Stimulated activated naive CD8-positive, alpha-beta T cell treated with anti-CD3 and anti-CD28 coated beads, Interleukin-15, amount 100 ng/mL, for 72 hours (primary cell): ENCODE results near the gene INAFM2.

Experiments used
- ATAC-seq: fragments of 150-1000 bp; cut with Tn5 transposase; 2 replicates; pipeline ENCODE4 v1.10.0; 2021; ENCODE audit warnings: mild to moderate bottlenecking, moderate library complexity
- DNase-seq, 2 donors: peaks; one replicate each; pipeline ENCODE4 v3.0.0; 2021 to 2022
- H3K27ac Mint-ChIP-seq, 2 donors: one replicate each; pipeline ENCODE4 v1.8.0; 2022; ENCODE audit warnings: mild to moderate bottlenecking in 2 of 2, mixed read lengths in 2 of 2, moderate library complexity in 2 of 2
- H3K27me3 Mint-ChIP-seq: one replicate; pipeline ENCODE4 v1.8.0; 2022; ENCODE audit warnings: mixed read lengths
- H3K4me1 Mint-ChIP-seq: one replicate; pipeline ENCODE4 v1.8.0; 2022; ENCODE audit warnings: mild to moderate bottlenecking, mixed read lengths
- H3K4me3 Mint-ChIP-seq, 2 donors: one replicate each; pipeline ENCODE4 v1.8.0; 2022; ENCODE audit warnings: mild to moderate bottlenecking in 2 of 2, mixed read lengths in 2 of 2, moderate library complexity in 1 of 2
- H3K9me3 Mint-ChIP-seq, 2 donors: one replicate each; pipeline ENCODE4 v1.8.0; 2022; ENCODE audit warnings: mixed read lengths in 2 of 2

INAFM2 gene

DNA sequence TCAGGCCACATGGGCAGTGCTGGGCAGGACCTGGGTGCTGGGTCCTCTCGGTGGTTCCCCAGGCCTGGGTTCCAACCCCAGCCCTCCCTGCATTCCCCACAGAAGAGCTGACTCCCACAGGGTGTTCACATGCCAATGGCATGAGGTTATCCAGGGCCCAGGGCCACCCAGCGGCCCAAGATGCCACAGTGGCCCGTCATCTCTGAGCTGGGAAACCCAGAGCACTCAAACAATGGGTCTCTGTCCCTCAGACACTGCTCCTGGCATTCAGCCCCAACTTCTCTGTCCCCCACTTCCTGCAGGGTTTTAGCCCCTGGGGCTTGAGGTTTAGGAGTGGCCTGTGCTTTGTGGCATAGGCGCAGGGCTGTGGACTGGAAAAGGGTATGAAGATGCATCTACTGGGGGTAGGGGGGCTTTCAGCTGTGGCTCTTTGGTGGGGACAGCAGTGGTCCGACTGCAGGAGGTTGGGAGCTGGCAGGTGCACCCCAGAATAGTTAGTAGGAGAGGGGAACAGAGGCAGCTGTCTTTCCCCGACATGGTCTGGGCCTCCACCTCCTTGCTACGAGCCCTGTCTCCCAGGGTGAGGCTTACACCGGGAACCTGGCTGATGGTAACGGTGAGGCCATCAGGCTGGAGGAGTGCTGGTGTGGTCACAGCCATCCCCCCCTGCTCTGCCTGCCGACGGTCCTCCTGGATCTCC lies 15.6 kb downstream of the INAFM2 start:
- ATAC-seq (no peak), DNase-seq (no peak)
- Mint-ChIP-seq H3K4me3 (no peak overlapping the region), H3K4me1 (peaks cover 27% of the 10 kb centered on the region), H3K9me3 (no peaks in the 10 kb centered on the region), H3K27ac (no peak overlapping the region), H3K27me3 (no peaks in the 10 kb centered on the region)

DNA sequence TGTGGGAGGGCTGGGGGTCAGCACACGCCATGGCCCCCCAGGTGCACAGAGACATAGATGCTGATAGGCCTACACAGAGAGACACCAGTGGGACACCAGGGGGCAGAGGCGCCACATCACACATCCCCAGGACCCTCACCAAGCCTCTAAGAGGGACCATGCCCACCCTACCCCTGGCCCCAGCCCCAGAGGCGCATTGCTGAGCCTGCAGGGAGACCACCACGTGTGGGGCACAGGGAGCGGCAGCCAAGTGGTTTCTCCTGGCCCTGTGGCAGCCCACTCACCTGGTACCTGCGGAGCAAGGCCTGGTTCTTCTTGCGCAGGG lies 16.1 kb downstream of the INAFM2 start:
- Mint-ChIP-seq H3K27me3 (no peaks in the 10 kb centered on the region), H3K27ac (no peak overlapping the region), H3K4me1 (peaks cover 27% of the 10 kb centered on the region), H3K4me3 (no peak overlapping the region), H3K9me3 (no peaks in the 10 kb centered on the region)
- DNase-seq (no peak), ATAC-seq (no peak)

DNA sequence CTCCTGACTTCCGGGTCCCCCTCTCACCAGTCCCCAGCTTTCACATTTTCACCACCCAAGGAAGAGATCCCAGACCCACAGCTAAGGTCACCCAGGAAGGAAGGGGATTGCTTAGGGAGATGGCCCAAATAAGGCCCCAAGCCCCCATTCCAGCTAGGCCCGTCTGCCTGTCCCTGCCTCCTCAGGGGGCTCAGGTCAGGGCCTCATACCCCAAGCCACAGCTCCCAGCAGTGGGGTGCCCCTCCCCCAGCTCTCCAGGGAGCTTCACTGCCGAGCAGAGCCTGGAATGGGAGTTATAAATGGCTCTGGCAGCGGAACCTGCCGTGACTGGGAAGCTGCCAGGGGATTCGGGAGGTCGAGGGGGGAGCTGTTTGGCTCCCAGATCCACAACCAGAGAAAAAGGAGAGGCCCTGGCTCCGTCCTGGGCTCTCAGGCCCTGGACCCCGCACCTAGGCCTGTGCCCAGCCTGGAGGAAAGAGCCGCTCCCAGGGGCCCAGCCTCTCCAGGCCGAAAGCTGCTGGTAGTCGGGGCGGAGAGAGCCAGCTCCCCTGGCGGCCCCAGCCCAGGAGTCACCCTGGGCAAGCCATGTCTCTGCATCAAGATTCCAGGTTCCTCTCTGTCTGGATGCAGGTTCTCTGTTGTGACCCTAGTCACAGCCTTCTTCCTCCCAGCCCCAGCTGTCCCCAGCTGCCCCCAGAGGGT lies 16.7 kb downstream of the INAFM2 start:
- Mint-ChIP-seq H3K27me3 (no peaks in the 10 kb centered on the region), H3K4me3 (no peak overlapping the region), H3K4me1 (peaks cover 23% of the 10 kb centered on the region), H3K9me3 (no peaks in the 10 kb centered on the region), H3K27ac (peak overlapping the region in 1 of 2 donors; percentile 43)
- ATAC-seq (no peak), DNase-seq (no peak)

DNA sequence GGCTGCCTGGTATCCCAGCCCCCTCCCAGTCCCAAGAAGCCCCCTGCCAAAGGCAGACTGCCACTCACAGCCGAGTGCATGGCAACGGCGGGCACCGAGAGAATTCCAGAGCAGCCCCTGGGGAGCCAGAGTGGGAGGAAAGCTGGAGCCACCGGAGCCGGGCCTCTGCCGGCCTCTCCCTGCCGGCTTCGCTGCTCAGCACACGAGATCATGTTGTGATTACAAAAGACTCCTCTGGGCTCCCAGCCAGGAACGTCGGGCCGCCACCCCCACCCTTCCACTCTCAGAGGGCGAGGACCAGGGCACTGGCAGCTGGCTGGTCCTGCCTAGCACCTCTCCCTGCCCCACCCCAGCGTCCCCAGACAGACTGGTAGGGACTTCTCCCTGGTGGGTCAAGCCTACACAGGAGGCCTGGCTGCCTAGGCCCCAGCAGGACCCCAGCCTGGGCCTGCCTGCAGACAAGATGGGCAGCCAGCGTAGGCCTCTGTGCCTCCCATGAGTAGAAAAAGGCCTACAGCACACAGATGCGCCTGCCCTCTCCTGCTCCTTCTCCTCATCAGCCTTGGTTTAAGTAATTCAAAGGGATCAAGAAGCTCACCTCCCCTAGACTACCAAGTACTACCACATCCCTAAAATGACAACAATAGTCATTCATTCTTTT lies 17.4 kb downstream of the INAFM2 start, which contains the start of gene CCDC9B:
Gene CCDC9B (minus strand): TSS at position 200 of the 661 bp plus-strand sequence. CDS start 120 bp downstream, at position 80.
- H3K4me3 Mint-ChIP-seq, result no peak within 1 kb of the TSS
- no peaks in the 10 kb centered on the region for H3K9me3 Mint-ChIP-seq
- H3K4me1 Mint-ChIP-seq, result peaks cover 20% of the 10 kb centered on the region
- ATAC-seq (no peak), DNase-seq (no peak)
- no peaks in the 10 kb centered on the region for H3K27me3 Mint-ChIP-seq
- peak within 1 kb of the TSS in 1 of 2 donors; percentile 43 for H3K27ac Mint-ChIP-seq

DNA sequence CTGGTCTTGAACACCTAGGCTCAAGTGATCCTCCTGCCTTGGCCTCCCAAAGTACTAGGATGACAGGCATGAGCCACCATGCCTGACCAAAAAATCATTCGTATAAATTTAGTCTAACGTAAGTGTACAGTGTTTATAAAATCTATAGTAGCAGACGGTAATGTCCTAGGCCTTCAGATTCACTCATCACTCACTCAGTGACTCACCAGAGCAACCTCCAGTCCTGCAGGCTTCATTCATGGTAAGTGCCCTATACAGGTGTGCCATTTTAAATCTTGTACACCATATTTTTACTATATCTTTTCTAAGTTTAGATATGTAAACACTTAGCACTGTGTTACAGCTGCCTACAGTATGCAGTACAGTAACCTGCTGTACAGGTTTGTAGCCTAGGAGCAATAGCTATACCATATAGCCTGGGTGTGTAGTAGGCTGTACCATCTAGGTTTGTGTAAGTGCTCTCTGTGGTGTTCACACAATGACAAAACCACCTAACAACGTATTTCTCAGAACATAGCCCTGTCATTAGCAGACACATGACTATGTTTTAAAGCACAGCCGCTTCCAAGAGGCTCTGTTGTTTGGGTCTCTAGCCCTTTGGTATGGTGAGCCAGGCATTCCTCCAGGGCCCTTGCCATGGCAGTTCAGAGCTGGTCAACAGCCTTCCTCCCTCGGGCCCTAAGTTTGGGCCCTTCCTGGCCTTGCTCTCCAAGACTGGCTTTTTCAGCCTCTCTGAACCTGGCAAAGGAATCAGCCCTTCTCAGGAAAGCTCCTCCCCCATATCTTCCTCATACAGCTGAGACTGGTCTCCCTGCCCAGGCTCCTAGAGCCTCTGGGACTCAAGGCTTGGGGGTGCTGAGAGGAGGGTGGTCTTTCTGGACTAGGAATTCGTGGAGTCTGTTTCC lies 19.2 kb downstream of the INAFM2 start:
- DNase-seq, result no peak
- Mint-ChIP-seq H3K27ac (no peak overlapping the region), H3K9me3 (no peaks in the 10 kb centered on the region), H3K4me1 (peaks cover 13% of the 10 kb centered on the region), H3K27me3 (no peaks in the 10 kb centered on the region), H3K4me3 (no peak overlapping the region)
- ATAC-seq, result no peak

DNA sequence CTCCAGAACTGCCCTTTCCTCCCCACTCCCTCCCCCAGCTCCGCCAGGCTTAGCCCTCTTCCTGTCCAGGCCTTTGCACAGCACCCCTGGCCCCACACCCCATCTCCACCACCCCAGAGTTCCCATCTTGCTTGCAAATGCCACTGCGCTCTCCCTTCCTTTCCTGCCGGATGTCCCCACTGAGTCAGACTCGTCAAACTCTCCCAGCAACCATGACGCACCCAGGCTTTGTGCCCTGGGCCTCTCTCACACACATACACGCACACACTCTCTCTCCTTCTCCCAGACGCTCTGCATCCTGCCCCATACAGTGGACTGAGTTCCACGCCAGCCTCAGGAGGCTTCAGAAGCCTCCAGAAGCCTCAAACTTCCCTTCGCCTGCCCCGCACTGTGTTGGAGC lies 20.0 kb downstream of the INAFM2 start:
- DNase-seq, result no peak
- Mint-ChIP-seq H3K4me1 (peaks cover 6% of the 10 kb centered on the region), H3K4me3 (no peak overlapping the region), H3K27ac (no peak overlapping the region), H3K9me3 (no peaks in the 10 kb centered on the region), H3K27me3 (no peaks in the 10 kb centered on the region)
- ATAC-seq, result no peak

DNA sequence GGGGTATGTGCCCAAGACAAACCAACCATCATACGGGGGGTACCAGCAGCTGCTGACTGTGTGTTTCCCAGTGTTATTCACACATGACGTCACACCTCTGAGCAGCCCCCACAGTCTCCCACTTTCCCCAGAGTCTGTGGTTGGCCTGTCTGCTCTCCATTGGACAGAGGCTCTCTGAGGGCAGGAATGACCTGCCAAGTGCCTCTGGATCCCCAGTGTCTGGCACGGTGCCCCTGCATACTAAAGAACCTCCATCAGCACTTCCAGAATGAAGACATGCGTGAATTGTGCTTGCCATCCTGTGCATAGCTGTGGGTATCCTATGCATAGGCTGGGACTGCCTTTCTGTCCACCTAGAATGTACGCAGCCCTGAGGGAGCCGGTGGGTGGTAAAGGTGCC lies 20.7 kb downstream of the INAFM2 start:
- H3K27me3 Mint-ChIP-seq, result no peaks in the 10 kb centered on the region
- peaks cover 6% of the 10 kb centered on the region for H3K4me1 Mint-ChIP-seq
- no peaks in the 10 kb centered on the region for H3K9me3 Mint-ChIP-seq
- no peak overlapping the region for H3K4me3 Mint-ChIP-seq
- DNase-seq (no peak), ATAC-seq (no peak)
- no peak overlapping the region for H3K27ac Mint-ChIP-seq

DNA sequence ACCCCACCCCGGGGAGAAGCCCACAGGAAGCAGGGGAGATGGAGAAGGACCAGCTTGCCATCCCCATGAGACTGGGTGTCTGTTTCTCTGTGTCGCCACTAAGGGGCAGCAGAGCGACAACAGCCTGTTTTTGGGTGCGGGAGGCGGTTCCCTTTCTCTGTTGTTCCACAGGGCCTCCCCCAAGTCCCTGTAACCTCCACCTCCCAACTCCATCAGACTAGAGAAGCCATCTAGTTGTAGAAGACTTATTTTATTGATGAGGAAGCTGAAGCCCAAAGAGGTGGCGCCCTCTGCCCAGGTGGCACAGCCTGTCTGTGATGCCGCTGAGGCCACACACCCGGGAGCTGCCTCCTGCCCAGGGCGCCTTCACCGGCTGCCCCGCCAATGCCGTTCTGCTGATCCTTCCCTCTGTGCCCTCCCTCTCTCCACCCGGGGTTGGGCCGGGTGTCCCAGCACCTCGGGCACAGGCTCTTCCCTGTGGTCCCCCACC lies 21.2 kb downstream of the INAFM2 start:
- DNase-seq, result peak; percentile 59 to 72
- no peak overlapping the region for H3K4me3 Mint-ChIP-seq

DNA sequence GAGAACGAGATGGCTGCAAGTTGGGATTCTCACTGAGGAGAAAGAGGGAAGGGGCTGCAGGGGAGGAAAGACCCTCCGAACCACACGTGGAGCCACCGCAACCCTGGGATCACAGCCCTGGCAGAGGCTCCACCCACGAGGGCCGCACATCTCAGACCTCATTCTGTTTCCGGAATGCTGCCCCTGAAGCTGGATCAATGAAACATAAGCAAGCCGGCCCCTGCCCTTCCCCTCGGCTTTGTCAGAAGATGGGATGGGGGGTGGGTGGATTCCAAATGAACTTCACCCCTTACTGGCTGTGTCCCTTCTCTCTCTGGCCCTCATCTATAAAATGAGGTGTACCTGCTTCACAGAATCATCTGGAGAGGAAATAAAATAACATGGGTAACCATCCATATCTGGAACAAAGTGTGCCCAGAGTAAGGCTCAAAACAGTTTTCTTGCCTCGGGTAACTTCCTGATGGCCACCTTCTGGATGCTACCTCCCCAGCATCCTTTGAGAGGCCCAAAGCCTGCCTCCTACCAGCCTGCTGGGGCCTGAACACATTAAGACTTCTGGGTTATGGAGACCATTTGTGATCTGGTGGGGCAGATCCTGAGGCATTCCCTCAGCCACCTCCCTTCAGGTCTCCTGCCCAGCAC lies 21.9 kb downstream of the INAFM2 start:
- H3K9me3 Mint-ChIP-seq, result no peaks in the 10 kb centered on the region
- H3K4me3 Mint-ChIP-seq, result no peak overlapping the region
- H3K27ac Mint-ChIP-seq, result no peak overlapping the region
- H3K4me1 Mint-ChIP-seq, result peaks cover 6% of the 10 kb centered on the region
- no peak for DNase-seq
- no peaks in the 10 kb centered on the region for H3K27me3 Mint-ChIP-seq
- no peak for ATAC-seq

More for the DNA sequence above, 21.2 kb downstream of the INAFM2 start:
- no peaks in the 10 kb centered on the region for H3K9me3 Mint-ChIP-seq
- ATAC-seq, result peak; percentile 77
- H3K4me1 Mint-ChIP-seq, result peaks cover 6% of the 10 kb centered on the region
- no peaks in the 10 kb centered on the region for H3K27me3 Mint-ChIP-seq
- no peak overlapping the region for H3K27ac Mint-ChIP-seq

DNA sequence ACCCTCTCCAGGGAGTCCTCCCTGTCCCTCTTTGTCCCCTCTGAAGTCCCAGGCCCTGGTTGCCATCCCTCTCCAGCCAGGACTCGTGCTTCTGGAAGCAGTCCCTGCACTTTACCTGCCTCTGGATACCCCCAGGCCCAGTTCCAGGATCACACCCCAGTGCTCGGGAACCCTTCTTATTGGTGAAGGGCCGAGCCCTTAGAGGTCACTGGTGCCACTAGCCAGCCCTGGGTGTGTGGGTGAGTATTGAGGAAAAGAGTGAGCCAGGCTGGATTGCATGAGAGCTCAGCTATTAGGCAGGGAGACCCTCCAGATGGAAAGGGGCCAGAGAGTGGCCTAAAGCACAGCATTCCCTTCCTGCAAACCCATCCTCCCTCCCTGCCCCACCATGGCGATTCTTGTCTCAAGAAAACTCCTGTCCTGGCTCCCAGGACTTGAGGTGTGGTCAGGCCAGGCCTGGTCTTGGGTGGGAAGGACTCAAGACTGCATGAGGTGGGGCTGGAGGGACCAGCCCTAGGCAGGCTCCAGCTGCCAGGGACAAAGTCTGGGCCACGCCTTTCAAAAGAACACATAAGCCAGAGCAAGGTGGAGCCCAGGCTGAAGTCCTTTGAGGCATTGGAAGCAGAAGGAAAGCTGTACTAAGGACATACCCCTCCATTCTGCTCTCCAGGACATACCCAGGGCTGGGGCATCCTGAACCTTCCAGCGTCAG lies 22.5 kb downstream of the INAFM2 start:
- Mint-ChIP-seq H3K27me3 (no peaks in the 10 kb centered on the region), H3K4me1 (peaks cover 6% of the 10 kb centered on the region), H3K27ac (no peak overlapping the region), H3K9me3 (no peaks in the 10 kb centered on the region), H3K4me3 (no peak overlapping the region)
- no peak for DNase-seq
- ATAC-seq, result no peak

DNA sequence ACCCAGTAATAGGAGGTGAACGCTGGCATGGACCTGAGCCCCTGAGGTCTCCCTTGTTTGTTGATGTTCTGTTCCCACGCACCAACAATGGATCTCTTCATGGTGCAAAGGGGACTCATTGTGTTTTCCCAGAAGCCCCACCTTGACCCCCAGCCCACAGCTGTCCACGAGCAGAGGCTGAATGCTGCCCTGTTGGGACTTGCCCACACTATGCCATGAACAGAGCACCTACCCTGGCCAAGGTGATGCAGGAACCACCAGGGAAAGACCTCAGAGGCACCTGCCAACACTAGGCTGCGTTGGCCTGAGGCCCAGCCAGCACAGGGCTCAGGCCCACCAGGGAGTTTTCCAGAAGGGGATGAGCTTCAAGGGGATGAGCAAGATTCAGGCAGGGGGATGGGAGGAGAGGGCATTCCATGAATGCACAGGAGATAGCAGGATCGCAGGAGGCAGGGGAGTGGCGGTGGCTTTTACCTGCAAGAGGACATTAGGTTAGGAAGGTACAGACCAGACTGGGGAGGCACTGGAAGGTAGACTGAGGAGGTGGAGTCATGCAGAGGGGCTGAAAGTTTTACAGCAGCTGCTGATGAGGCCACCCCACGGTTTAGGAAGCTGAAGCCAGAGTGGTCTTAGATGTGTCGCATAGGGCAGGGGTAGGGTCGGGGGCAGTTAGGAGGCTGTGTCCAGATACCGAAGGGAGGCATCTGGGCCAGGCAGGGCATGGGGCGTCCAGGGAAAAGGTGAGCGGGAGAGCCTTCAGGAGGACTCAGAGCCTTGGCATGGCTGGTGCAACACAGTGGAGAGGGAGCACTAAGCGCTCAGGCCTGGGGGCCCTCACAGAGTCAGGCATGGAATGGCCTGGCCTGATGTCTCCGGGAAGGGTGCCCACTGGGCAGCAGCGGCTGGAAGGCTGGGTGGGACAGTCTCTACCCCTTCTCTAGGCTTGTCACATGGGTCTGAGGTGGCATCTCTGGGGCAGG lies 23.4 kb downstream of the INAFM2 start:
- H3K27ac Mint-ChIP-seq, result peak overlapping the region in 1 of 2 donors; percentile 29
- no peaks in the 10 kb centered on the region for H3K27me3 Mint-ChIP-seq

DNA sequence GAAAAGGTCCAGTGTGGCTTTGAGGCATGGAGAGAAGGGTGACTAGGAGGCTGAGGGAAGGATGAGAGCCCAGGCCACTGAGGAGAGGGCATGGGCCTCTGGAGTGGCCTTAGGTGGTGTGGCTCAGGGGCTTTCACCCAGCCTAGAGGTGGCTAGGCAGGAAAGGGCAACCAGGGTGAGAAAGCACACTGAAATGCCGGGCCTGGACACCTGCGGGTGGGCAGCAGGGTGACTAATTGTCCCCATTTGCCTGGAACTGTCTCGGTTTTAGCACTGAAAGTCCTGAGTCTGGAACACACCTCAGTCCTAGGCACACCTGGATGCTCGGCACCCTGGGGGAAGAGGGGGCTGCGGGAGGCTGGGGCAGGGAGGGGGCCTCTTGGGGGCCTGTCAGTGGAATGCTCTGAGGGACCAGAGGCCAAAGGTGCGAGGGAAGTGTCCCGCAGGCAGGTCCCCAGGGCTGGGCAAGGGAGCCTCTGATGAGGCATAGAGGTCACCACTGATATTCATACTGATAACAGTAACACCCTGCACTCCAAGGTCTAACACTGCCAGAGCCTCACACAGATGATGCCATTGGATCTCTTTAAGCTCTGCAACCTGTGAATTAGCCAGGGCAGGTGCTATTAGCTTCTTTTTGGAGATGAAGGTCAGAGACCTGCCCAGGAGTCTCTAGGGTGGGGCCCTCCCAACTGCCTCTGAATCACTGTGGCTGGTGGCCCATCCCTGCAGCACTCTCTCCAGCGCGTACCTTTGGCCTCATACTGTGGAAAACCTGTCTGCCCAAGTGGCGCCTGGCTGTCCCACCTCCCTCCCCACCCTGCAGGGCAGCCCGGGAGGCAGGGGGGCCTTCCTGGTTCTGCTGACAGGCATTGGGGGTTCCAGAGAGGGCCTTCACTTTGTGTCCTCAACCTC lies 24.3 kb downstream of the INAFM2 start:
- peaks cover 6% of the 10 kb centered on the region for H3K4me1 Mint-ChIP-seq
- ATAC-seq (no peak), DNase-seq (no peak)
- H3K9me3 Mint-ChIP-seq, result no peaks in the 10 kb centered on the region
- no peaks in the 10 kb centered on the region for H3K27me3 Mint-ChIP-seq
- no peak overlapping the region for H3K4me3 Mint-ChIP-seq
- peak overlapping the region in 1 of 2 donors; percentile 69 for H3K27ac Mint-ChIP-seq

More for the DNA sequence above, 23.4 kb downstream of the INAFM2 start:
- no peak for DNase-seq
- H3K4me3 Mint-ChIP-seq, result no peak overlapping the region
- no peaks in the 10 kb centered on the region for H3K9me3 Mint-ChIP-seq
- H3K4me1 Mint-ChIP-seq, result peaks cover 6% of the 10 kb centered on the region
- no peak for ATAC-seq

DNA sequence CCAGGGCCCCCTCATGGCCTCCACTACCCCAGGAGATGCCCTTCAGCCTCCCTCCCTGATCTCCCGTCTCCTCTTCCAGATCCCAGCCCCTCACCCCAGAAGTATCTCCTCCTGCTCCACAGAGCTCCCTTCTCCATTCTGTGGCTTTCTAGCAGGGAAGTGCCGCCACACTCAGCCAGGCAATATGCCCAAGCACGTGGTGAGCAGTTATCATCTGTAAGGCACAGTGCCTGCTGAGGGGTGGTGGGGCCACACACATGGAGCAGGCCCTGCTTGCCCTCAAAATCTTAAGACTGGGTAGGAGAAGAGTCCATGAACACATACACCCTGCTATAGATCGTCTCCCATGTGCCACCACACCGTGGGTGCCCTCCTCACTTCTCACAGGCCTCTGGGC lies 25.0 kb downstream of the INAFM2 start:
- H3K9me3 Mint-ChIP-seq, result no peaks in the 10 kb centered on the region
- H3K27ac Mint-ChIP-seq, result peak overlapping the region; percentile 35 to 69
- no peak for ATAC-seq
- H3K4me3 Mint-ChIP-seq, result no peak overlapping the region
- DNase-seq, result no peak
- H3K4me1 Mint-ChIP-seq, result peaks cover 6% of the 10 kb centered on the region
- H3K27me3 Mint-ChIP-seq, result peaks cover 2% of the 10 kb centered on the region
